Muscle of leg (tissue), 11 donors: ENCODE measurements around the gene KIAA0753. TPM values are rescaled to one million over a fixed set of nuclear protein-coding genes. Genes with fewer than 3 reads are reported as not detected.
"Not testable (repeated sequence)": the region's sequence is repeated elsewhere in the genome, so short reads cannot be mapped to it uniquely, and the experiment has no call there.

Source experiments
- DNase-seq: peaks from one replicate; pipeline ENCODE4 v3.0.0; 2013
- H3K27ac ChIP-seq: one replicate; pipeline ENCODE4 v1.5.1; 2013; ENCODE audit warnings: mild to moderate bottlenecking, low read length, control low read depth
- H3K27me3 ChIP-seq: one replicate; pipeline ENCODE4 v1.6.1; 2013; ENCODE audit warnings: low read length; ENCODE audit not compliant: control insufficient read depth, insufficient read depth
- H3K36me3 ChIP-seq: one replicate; pipeline ENCODE4 v1.6.1; 2013; ENCODE audit warnings: low read length; ENCODE audit not compliant: control insufficient read depth, insufficient read depth
- H3K4me1 ChIP-seq: one replicate; pipeline ENCODE4 v1.6.1; 2013; ENCODE audit warnings: low read length; ENCODE audit not compliant: control insufficient read depth, insufficient read depth
- H3K4me3 ChIP-seq: one replicate; pipeline ENCODE4 v1.5.1; 2013; ENCODE audit warnings: low read length, control low read depth
- H3K9me3 ChIP-seq: replicated peaks from 2 replicates; pipeline ENCODE4 v1.6.1; 2013; ENCODE audit warnings: low read depth, low read length; ENCODE audit not compliant: control insufficient read depth
- WGBS: methylation state at CpG from one replicate; pipeline ENCODE4 v1.1.5; 2013; ENCODE audit warnings: missing lambda C conversion rate; ENCODE audit not compliant: insufficient coverage; 5-methylcytosine and 5-hydroxymethylcytosine counted together
- polyA plus RNA-seq, 8 donors: library from polyadenylated mRNA; unstranded; fragments of 120-200 nt; gene quantifications; one replicate each; pipeline versions ENCODE4 v1.2.1 to v1.2.3, GENCODE V29; 2013; ENCODE audit warnings: inconsistent platforms in 1 of 8, low replicate concordance in 1 of 8; ENCODE audit not compliant: insufficient read length in 8 of 8, insufficient read depth in 1 of 8
- total RNA-seq: library from RNA; stranded (reverse); fragments of 120-200 nt; gene quantifications from one replicate; pipeline ENCODE4 v1.2.4, GENCODE V29; 2013

KIAA0753 gene
- total and polyA plus RNA-seq, 9 donors: 9.7 to 18.1 (median 12.3) TPM

- H3K4me1 ChIP-seq: peaks cover 19% of the 10 kb centered on the region
- not testable (repeated sequence) for H3K9me3 ChIP-seq, DNase-seq, H3K27me3 ChIP-seq, H3K36me3 ChIP-seq, H3K27ac ChIP-seq, H3K4me3 ChIP-seq
- WGBS: 83% methylated on average over 5 of the region's 6 CpGs
Observed at GRCh38 chr17:6573495-6573894, 67.0 kb downstream of the KIAA0753 start.

- peaks cover 3% of the 10 kb centered on the region for H3K36me3 ChIP-seq
- no peak for DNase-seq
- 91% methylated on average over 5 of the region's 8 CpGs for WGBS
- peaks cover 24% of the 10 kb centered on the region for H3K4me1 ChIP-seq
- H3K4me3 ChIP-seq: no peak overlapping the region
- no peak overlapping the region for H3K27ac ChIP-seq
- peaks cover 2% of the 10 kb centered on the region for H3K27me3 ChIP-seq
- H3K9me3 ChIP-seq: no peaks in the 10 kb centered on the region
Observed at GRCh38 chr17:6572972-6573370, 67.5 kb downstream of the KIAA0753 start.

- Histone ChIP-seq H3K4me1 (peaks cover 32% of the 10 kb centered on the region), H3K27ac (no peak overlapping the region), H3K27me3 (peaks cover 2% of the 10 kb centered on the region), H3K36me3 (no peaks in the 10 kb centered on the region), H3K4me3 (no peak overlapping the region), H3K9me3 (no peaks in the 10 kb centered on the region)
- no peak for DNase-seq
- no CpG with 5 or more reads among the region's 7 CpGs for WGBS
Observed at GRCh38 chr17:6571452-6571781, 69.1 kb downstream of the KIAA0753 start.

- H3K4me1 ChIP-seq: peaks cover 32% of the 10 kb centered on the region
- H3K36me3 ChIP-seq: no peaks in the 10 kb centered on the region
- H3K27me3 ChIP-seq: peaks cover 2% of the 10 kb centered on the region
- WGBS: 33% methylated on average over 14 of the region's 18 CpGs
- DNase-seq: no peak
- H3K9me3 ChIP-seq: no peaks in the 10 kb centered on the region
- no peak overlapping the region for H3K27ac ChIP-seq
- H3K4me3 ChIP-seq: no peak overlapping the region
Observed at GRCh38 chr17:6570731-6571451, 69.6 kb downstream of the KIAA0753 start.

- H3K27me3 ChIP-seq: peaks cover 2% of the 10 kb centered on the region
- no peak overlapping the region for H3K27ac ChIP-seq
- no peaks in the 10 kb centered on the region for H3K36me3 ChIP-seq
- no peak for DNase-seq
- WGBS: 36% methylated on average over 2 of the region's 10 CpGs
- no peaks in the 10 kb centered on the region for H3K9me3 ChIP-seq
- peaks cover 20% of the 10 kb centered on the region for H3K4me1 ChIP-seq
- no peak overlapping the region for H3K4me3 ChIP-seq
Observed at GRCh38 chr17:6569370-6570285, 70.9 kb downstream of the KIAA0753 start.

- Histone ChIP-seq H3K27ac (no peak overlapping the region), H3K4me1 (peaks cover 20% of the 10 kb centered on the region), H3K4me3 (no peak overlapping the region), H3K9me3 (no peaks in the 10 kb centered on the region), H3K27me3 (peaks cover 2% of the 10 kb centered on the region), H3K36me3 (no peaks in the 10 kb centered on the region)
- DNase-seq: no peak
- WGBS: 40% methylated on average over 3 of the region's 12 CpGs
Observed at GRCh38 chr17:6568184-6568758, 72.2 kb downstream of the KIAA0753 start.

- no peak overlapping the region for H3K4me3 ChIP-seq
- peaks cover 2% of the 10 kb centered on the region for H3K27me3 ChIP-seq
- no peaks in the 10 kb centered on the region for H3K9me3 ChIP-seq
- DNase-seq: no peak
- H3K36me3 ChIP-seq: no peaks in the 10 kb centered on the region
- H3K27ac ChIP-seq: no peak overlapping the region
- WGBS: 11% methylated on average over 4 of the region's 15 CpGs
- H3K4me1 ChIP-seq: peaks cover 20% of the 10 kb centered on the region
Observed at GRCh38 chr17:6567528-6568183, 72.9 kb downstream of the KIAA0753 start.

- no peaks in the 10 kb centered on the region for H3K36me3 ChIP-seq
- H3K4me3 ChIP-seq: no peak overlapping the region
- no peak for DNase-seq
- H3K27ac ChIP-seq: no peak overlapping the region
- H3K9me3 ChIP-seq: no peaks in the 10 kb centered on the region
- peaks cover 12% of the 10 kb centered on the region for H3K27me3 ChIP-seq
- peaks cover 16% of the 10 kb centered on the region for H3K4me1 ChIP-seq
Observed at GRCh38 chr17:6561446-6561845, 79.1 kb downstream of the KIAA0753 start.

GRCh38 chr17:6560496-6560895 lies 80.0 kb downstream of the KIAA0753 start:
- H3K4me3 ChIP-seq: no peak overlapping the region
- no peaks in the 10 kb centered on the region for H3K9me3 ChIP-seq
- no peaks in the 10 kb centered on the region for H3K36me3 ChIP-seq
- H3K27me3 ChIP-seq: peaks cover 17% of the 10 kb centered on the region
- 84% methylated on average over 3 of the region's 3 CpGs for WGBS
- H3K4me1 ChIP-seq: peaks cover 22% of the 10 kb centered on the region
- no peak overlapping the region for H3K27ac ChIP-seq
- no peak for DNase-seq

- H3K4me1 ChIP-seq: peaks cover 29% of the 10 kb centered on the region
- WGBS: 72% methylated on average over 4 of the region's 5 CpGs
- no peaks in the 10 kb centered on the region for H3K36me3 ChIP-seq
- H3K27me3 ChIP-seq: peaks cover 24% of the 10 kb centered on the region
- H3K9me3 ChIP-seq: no peaks in the 10 kb centered on the region
- H3K4me3 ChIP-seq: no peak overlapping the region
- DNase-seq: no peak
- H3K27ac ChIP-seq: no peak overlapping the region
Observed at GRCh38 chr17:6559753-6560215, 80.7 kb downstream of the KIAA0753 start.
